Stimulated activated naive CD8-positive, alpha-beta T cell treated with anti-CD3 and anti-CD28 coated beads, Interleukin-15, amount 100 ng/mL, for 72 hours (primary cell): Measurements from ENCODE around the gene MMS19.

Source experiments
- ATAC-seq: fragments of 150-1000 bp; cut with Tn5 transposase; 2 replicates; pipeline ENCODE4 v1.10.0; 2021; ENCODE audit warnings: mild to moderate bottlenecking, moderate library complexity
- DNase-seq, 2 donors: peaks; one replicate each; pipeline ENCODE4 v3.0.0; 2021 to 2022
- H3K27ac Mint-ChIP-seq, 2 donors: one replicate each; pipeline ENCODE4 v1.8.0; 2022; ENCODE audit warnings: mild to moderate bottlenecking in 2 of 2, mixed read lengths in 2 of 2, moderate library complexity in 2 of 2
- H3K27me3 Mint-ChIP-seq: one replicate; pipeline ENCODE4 v1.8.0; 2022; ENCODE audit warnings: mixed read lengths
- H3K4me1 Mint-ChIP-seq: one replicate; pipeline ENCODE4 v1.8.0; 2022; ENCODE audit warnings: mild to moderate bottlenecking, mixed read lengths
- H3K4me3 Mint-ChIP-seq, 2 donors: one replicate each; pipeline ENCODE4 v1.8.0; 2022; ENCODE audit warnings: mild to moderate bottlenecking in 2 of 2, mixed read lengths in 2 of 2, moderate library complexity in 1 of 2
- H3K9me3 Mint-ChIP-seq, 2 donors: one replicate each; pipeline ENCODE4 v1.8.0; 2022; ENCODE audit warnings: mixed read lengths in 2 of 2

Gene MMS19

DNA sequence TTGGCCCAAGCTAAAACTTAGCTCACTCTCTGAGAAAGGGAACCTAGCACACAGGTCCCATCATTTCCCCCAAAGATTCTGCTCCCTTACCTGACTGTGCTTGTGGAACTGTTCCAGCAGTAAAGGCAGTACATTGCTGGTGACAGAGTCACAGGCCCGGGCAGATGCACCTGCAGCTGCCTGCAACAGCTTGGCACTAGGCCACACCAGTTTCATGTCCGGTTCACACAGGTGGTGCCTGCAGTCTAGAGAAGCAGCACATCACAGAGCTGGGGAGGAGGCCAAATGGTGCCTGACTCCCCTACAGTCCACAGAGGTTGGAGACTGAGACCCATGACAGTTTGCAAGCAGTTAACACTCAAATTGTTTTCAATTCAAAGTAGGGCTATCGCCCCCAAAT, 30.1 kb downstream of the MMS19 start:
- DNase-seq (no peak), ATAC-seq (no peak)
- H3K4me1 Mint-ChIP-seq = no peaks in the 10 kb centered on the region
- H3K27ac Mint-ChIP-seq = peak overlapping the region in 1 of 2 donors; percentile 25
- H3K9me3 Mint-ChIP-seq = no peaks in the 10 kb centered on the region
- H3K4me3 Mint-ChIP-seq = no peak overlapping the region
- H3K27me3 Mint-ChIP-seq = no peaks in the 10 kb centered on the region

GRCh38 chr10:97466755-97467154, 31.5 kb downstream of the MMS19 start:
- no peak for ATAC-seq
- DNase-seq = no peak
- Mint-ChIP-seq H3K9me3 (no peaks in the 10 kb centered on the region), H3K4me1 (no peaks in the 10 kb centered on the region), H3K4me3 (no peak overlapping the region), H3K27me3 (no peaks in the 10 kb centered on the region), H3K27ac (no peak overlapping the region)

- DNase-seq = no peak
- H3K9me3 Mint-ChIP-seq = no peaks in the 10 kb centered on the region
- H3K27me3 Mint-ChIP-seq = no peaks in the 10 kb centered on the region
- no peak overlapping the region for H3K4me3 Mint-ChIP-seq
- no peak overlapping the region for H3K27ac Mint-ChIP-seq
- H3K4me1 Mint-ChIP-seq = no peaks in the 10 kb centered on the region
- ATAC-seq = peak; percentile 25
These were observed 32.2 kb downstream of the MMS19 start for GRCh38 chr10:97465982-97466381.

DNA sequence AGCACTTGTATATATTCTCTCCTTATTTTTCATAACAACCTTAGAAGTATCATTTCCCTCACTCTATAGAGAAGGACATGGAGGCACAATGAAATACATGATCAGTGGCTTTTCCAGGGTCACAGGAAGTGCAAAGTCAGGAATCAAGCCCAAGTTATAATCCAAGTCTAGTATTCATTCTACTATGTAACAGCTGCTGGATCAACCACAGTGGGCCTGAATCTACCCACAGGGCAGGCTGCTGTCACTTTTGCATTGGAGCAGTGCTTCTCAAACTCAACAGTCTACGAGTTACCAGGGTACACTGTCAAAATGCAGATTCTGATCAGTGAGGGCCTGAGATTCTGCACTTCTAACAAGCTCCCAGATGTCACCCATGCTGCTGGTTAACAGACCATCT, 34.0 kb downstream of the MMS19 start:
- H3K27me3 Mint-ChIP-seq = no peaks in the 10 kb centered on the region
- H3K27ac Mint-ChIP-seq = peak overlapping the region in 1 of 2 donors; percentile 85
- no peak overlapping the region for H3K4me3 Mint-ChIP-seq
- DNase-seq (no peak), ATAC-seq (no peak)
- no peaks in the 10 kb centered on the region for H3K9me3 Mint-ChIP-seq
- no peaks in the 10 kb centered on the region for H3K4me1 Mint-ChIP-seq

- Mint-ChIP-seq H3K4me1 (no peaks in the 10 kb centered on the region), H3K4me3 (no peak overlapping the region), H3K27me3 (no peaks in the 10 kb centered on the region), H3K9me3 (no peaks in the 10 kb centered on the region), H3K27ac (peak overlapping the region in 1 of 2 donors; percentile 85)
- DNase-seq (peak in 1 of 2 donors; percentile 24), ATAC-seq (peak; percentile 63)
These were observed 34.7 kb downstream of the MMS19 start for GRCh38 chr10:97463363-97464132.

- ATAC-seq (no peak), DNase-seq (no peak)
- no peaks in the 10 kb centered on the region for H3K4me1 Mint-ChIP-seq
- H3K4me3 Mint-ChIP-seq = no peak overlapping the region
- no peak overlapping the region for H3K27ac Mint-ChIP-seq
- no peaks in the 10 kb centered on the region for H3K9me3 Mint-ChIP-seq
- no peaks in the 10 kb centered on the region for H3K27me3 Mint-ChIP-seq
These were observed 35.9 kb downstream of the MMS19 start for GRCh38 chr10:97462309-97462708.

GRCh38 chr10:97459933-97460332, 38.3 kb downstream of the MMS19 start:
- no peak overlapping the region for H3K4me3 Mint-ChIP-seq
- ATAC-seq (no peak), DNase-seq (no peak)
- peak overlapping the region in 1 of 2 donors; percentile 21 for H3K27ac Mint-ChIP-seq
- no peaks in the 10 kb centered on the region for H3K27me3 Mint-ChIP-seq
- H3K9me3 Mint-ChIP-seq = no peaks in the 10 kb centered on the region
- peaks cover 9% of the 10 kb centered on the region for H3K4me1 Mint-ChIP-seq

- Mint-ChIP-seq H3K27ac (peak overlapping the region in 1 of 2 donors; percentile 64), H3K27me3 (no peaks in the 10 kb centered on the region)
- no peak for DNase-seq
These were observed 39.1 kb downstream of the MMS19 start for GRCh38 chr10:97459111-97459510.

GRCh38 chr10:97456686-97457065, 41.5 kb downstream of the MMS19 start:
- Mint-ChIP-seq H3K27me3 (no peaks in the 10 kb centered on the region), H3K27ac (peak overlapping the region in 1 of 2 donors; percentile 51), H3K9me3 (no peaks in the 10 kb centered on the region), H3K4me3 (no peak overlapping the region), H3K4me1 (peaks cover 36% of the 10 kb centered on the region)
- ATAC-seq = no peak
- DNase-seq = no peak

More at GRCh38 chr10:97459111-97459510, 39.1 kb downstream of the MMS19 start:
- H3K4me1 Mint-ChIP-seq = peaks cover 17% of the 10 kb centered on the region
- ATAC-seq = no peak
- no peaks in the 10 kb centered on the region for H3K9me3 Mint-ChIP-seq
- H3K4me3 Mint-ChIP-seq = no peak overlapping the region

DNA sequence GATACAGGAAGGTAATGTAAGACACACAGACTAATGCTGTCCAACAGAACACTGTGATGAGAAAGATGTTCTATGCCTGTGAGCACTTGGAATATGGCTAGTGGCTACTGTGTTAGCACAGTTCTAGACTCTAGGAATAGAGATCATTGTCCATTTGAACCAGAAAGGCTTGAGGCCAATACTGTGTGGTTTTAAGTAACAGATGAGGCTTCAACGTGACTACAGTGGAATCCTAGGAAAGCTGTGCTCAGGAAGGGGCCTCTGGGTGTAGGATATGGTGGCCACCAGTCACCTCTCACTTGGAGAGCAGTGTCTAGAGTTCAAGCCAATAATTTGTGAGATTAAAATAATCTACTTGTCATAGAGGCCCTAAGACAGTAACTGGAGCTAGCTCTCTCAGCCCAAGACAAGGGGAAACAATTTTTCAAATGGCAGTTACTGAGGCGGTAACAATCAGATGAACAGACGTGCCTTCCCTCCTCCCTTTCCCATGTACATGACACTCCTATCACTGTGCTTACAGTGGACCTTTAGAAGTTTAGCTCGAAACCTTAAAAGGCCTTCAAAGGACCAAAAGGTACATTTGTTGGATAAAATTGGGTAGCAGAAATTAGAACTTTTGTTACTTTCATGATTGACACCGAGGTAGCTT, 42.1 kb downstream of the MMS19 start:
- Mint-ChIP-seq H3K4me3 (no peak overlapping the region), H3K27ac (no peak overlapping the region), H3K27me3 (no peaks in the 10 kb centered on the region), H3K9me3 (no peaks in the 10 kb centered on the region), H3K4me1 (peaks cover 36% of the 10 kb centered on the region)
- DNase-seq (no peak), ATAC-seq (no peak)

GRCh38 chr10:97454330-97455036, 43.7 kb downstream of the MMS19 start:
- peak overlapping the region; percentile 92 to 99 for H3K27ac Mint-ChIP-seq
- peaks cover 47% of the 10 kb centered on the region for H3K4me1 Mint-ChIP-seq
- H3K9me3 Mint-ChIP-seq = no peaks in the 10 kb centered on the region
- H3K4me3 Mint-ChIP-seq = peak overlapping the region; percentile 46 to 54
- DNase-seq (peak in 1 of 2 donors; percentile 19), ATAC-seq (peak; percentile 80)
- H3K27me3 Mint-ChIP-seq = no peaks in the 10 kb centered on the region

GRCh38 chr10:97452352-97452751, 45.9 kb downstream of the MMS19 start:
- ATAC-seq (no peak), DNase-seq (no peak)
- Mint-ChIP-seq H3K27me3 (no peaks in the 10 kb centered on the region), H3K4me1 (peaks cover 65% of the 10 kb centered on the region), H3K27ac (no peak overlapping the region), H3K4me3 (no peak overlapping the region), H3K9me3 (no peaks in the 10 kb centered on the region)

- no peaks in the 10 kb centered on the region for H3K27me3 Mint-ChIP-seq
- no peaks in the 10 kb centered on the region for H3K9me3 Mint-ChIP-seq
- no peak overlapping the region for H3K27ac Mint-ChIP-seq
- ATAC-seq (no peak), DNase-seq (no peak)
- H3K4me1 Mint-ChIP-seq = peaks cover 73% of the 10 kb centered on the region
- no peak overlapping the region for H3K4me3 Mint-ChIP-seq
These were observed 46.6 kb downstream of the MMS19 start for GRCh38 chr10:97451605-97452004.

DNA sequence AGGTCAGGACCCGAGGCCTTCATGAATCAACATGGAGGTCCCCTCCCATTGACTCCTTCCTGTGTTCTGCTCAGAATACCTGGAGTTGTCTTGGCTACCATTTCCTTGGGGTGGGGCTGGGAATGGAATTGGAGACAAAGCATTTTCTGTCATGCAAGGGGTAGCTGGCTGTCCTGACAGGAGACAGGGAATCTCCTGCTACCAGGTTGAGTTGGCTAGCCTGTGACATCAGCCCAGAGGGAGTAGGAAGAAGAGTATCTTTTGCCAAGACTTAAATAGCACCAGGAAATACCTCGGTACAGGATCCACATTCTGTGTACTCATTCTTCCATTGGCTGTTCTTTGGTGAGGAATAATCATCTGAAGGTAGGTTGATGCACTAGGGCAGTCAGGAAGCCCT, 47.4 kb downstream of the MMS19 start:
- peak overlapping the region in 1 of 2 donors; percentile 88 for H3K27ac Mint-ChIP-seq
- H3K4me1 Mint-ChIP-seq = peaks cover 80% of the 10 kb centered on the region

DNA sequence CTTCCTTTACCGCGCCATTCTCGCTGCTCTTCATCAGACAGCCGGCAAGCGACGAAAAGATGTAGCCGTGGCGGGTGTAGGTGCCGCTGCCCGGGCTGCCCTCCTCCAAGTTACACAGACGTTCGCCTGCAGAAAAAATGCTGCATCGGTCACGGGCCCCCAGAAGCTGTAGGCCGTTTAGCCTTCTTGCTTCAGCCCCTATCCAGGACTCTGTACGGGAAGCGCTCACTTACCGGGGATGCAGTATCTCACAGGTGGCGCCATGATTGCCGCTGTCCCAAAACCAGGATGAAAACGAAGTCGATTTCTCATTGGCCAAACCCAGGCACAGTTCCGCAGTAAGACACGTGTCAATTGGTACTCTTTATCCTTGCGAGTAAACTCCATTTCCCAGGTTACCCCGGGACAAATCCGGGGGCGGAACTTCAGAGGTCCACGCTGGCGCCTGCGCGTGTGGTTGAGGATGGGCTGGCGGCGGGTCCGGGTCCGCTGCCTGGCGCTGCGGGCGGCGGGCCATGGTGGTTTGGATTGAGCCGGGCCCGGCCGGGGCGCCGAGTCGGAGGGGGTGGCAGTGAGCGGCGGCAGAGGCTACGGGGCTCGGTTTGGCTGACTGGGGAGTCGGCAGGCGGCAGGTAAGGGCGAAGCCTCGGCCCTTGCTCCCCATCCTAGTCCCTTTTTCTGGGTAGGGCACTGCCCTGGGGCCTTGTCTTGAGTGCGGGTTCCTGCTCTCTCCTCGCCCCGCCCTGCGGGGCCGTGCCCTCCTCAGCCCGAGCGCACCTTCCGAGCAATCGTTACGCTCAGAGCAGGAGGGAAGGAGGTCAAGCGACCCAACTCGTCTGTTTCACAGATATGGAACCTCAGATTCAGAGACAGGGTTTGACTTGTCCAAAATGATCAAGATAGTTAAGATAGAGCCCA, 52.2 kb downstream of the MMS19 start, which contains the start of the genes EXOSC1 and ZDHHC16:
EXOSC1 (minus strand) TSS at position 285 of the 918 bp plus-strand sequence; CDS start at position 264, 21 bp downstream.
ZDHHC16 (plus strand) TSS at position 454 of the 918 bp plus-strand sequence. CDS start 5,501 bp downstream, outside the sequence.
- peaks cover 70% of the 10 kb centered on the region for H3K4me1 Mint-ChIP-seq

More for the DNA sequence above, 47.4 kb downstream of the MMS19 start:
- no peaks in the 10 kb centered on the region for H3K27me3 Mint-ChIP-seq
- DNase-seq = no peak
- no peak overlapping the region for H3K4me3 Mint-ChIP-seq
- no peak for ATAC-seq
- H3K9me3 Mint-ChIP-seq = no peaks in the 10 kb centered on the region

More for the DNA sequence above, 52.2 kb downstream of the MMS19 start, which contains the start of the genes EXOSC1 and ZDHHC16:
- ATAC-seq (peak; percentile 97), DNase-seq (peak; percentile 87 to 92)
- Mint-ChIP-seq H3K9me3 (no peaks in the 10 kb centered on the region), H3K27me3 (no peaks in the 10 kb centered on the region), H3K4me3 (peak within 1 kb of the TSS; percentile 98 to 99), H3K27ac (peak within 1 kb of the TSS; percentile 90 to 99)
